DND-41 (cell line): ENCODE data around the gene CEP120.

ENCODE experiments used
- CTCF ChIP-seq: IDR thresholded peaks from 2 replicates; pipeline ENCODE4 v1.5.1; 2012; ENCODE audit warnings: borderline replicate concordance, low read length, moderate library complexity, mild to moderate bottlenecking; ENCODE audit not compliant: poor library complexity, severe bottlenecking; ENCODE audit errors: extremely low read depth
- EZH2 ChIP-seq: IDR thresholded peaks from 3 replicates; pipeline ENCODE4 v1.6.1; 2012; ENCODE audit warnings: borderline replicate concordance, low read depth, mild to moderate bottlenecking, moderate library complexity, low read length, inconsistent platforms; ENCODE audit not compliant: severe bottlenecking

- TF ChIP-seq CTCF: no peak
- TF ChIP-seq EZH2: no peak
Measured at GRCh38 chr5:123304777-123305316, 118.4 kb downstream of the CEP120 start.
